Activated T-cell treated with anti-CD3 and anti-CD28 coated beads, Interleukin-2, amount 50 U/mL, for 24 hours (primary cell): ENCODE results near the gene SPRED1.

Experiments
- DNase-seq: peaks from one replicate; pipeline ENCODE4 v3.0.0-alpha.2; 2020
- H3K27ac Mint-ChIP-seq: 2 replicates; pipeline ENCODE4 v1.8.0; 2020; ENCODE audit warnings: mild to moderate bottlenecking, mixed read lengths
- H3K27me3 Mint-ChIP-seq: 2 replicates; pipeline ENCODE4 v1.8.0; 2020; ENCODE audit warnings: mixed read lengths
- H3K36me3 Mint-ChIP-seq: 2 replicates; pipeline ENCODE4 v1.8.0; 2020; ENCODE audit warnings: low read depth, mixed read lengths
- H3K4me1 Mint-ChIP-seq: 2 replicates; pipeline ENCODE4 v1.8.0; 2020; ENCODE audit warnings: low read depth, mixed read lengths
- H3K4me3 Mint-ChIP-seq: 2 replicates; pipeline ENCODE4 v1.8.0; 2020; ENCODE audit warnings: mild to moderate bottlenecking, moderate library complexity, mixed read lengths
- H3K9me3 Mint-ChIP-seq: 2 replicates; pipeline ENCODE4 v1.8.0; 2020; ENCODE audit warnings: mixed read lengths

Gene SPRED1

DNA sequence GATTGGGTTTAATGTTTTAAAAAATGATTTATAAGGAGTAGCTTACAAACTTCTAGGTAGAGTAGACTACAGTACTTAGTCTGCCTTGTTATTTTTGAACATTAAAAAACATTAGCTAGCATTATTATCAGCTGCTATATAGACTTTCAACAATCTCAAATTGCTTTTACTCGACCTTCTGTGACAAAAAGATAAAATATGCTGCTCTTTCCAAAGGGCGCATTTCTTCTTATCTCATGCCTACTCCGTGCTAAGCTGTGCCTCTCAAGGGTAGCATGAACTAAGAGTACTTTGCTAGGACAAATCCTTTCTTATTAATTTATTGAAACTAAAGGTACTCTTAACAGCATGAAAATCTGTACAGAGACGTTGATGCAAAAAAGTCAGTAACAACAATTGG lies 71.3 kb downstream of the SPRED1 start:
- Mint-ChIP-seq H3K27me3 (peaks cover 6% of the 10 kb centered on the region), H3K27ac (no peak overlapping the region), H3K36me3 (no peaks in the 10 kb centered on the region), H3K4me1 (peaks cover 3% of the 10 kb centered on the region), H3K9me3 (no peaks in the 10 kb centered on the region), H3K4me3 (no peak overlapping the region)
- no peak for DNase-seq

DNA sequence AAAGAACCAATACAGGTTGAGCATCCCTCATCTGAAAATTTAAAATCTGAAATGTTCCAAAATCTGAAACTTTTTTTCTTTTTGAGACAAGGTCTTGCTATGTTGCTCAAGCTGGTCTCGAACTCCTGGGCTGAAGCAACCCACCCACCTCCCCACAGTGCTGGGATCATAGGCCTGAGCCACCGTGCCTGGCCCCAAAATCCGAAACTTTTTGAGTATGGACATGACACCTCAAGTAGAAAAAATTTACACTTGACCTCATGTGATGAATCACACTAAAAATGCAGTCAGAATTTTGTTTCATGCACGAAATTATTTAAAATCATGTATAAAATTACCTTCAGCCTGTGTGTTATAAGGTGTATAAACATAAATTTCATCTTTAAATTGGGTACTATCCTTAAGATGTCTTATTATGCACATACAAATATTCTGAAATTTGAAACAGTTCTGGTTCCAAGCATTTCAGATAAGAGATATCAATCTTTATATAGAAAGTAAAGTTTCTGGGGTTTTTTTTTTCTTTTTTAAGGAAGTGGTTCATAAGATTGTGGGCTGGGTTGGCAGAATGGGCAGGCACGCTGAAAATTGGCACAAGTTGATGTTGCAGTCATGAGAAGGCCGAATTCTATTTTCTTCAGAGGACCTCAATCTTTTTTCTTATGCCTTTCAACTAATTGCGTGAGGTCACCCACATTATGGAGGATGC lies 72.5 kb downstream of the SPRED1 start:
- Mint-ChIP-seq H3K27ac (no peak overlapping the region), H3K9me3 (no peaks in the 10 kb centered on the region), H3K4me1 (peaks cover 3% of the 10 kb centered on the region), H3K36me3 (no peaks in the 10 kb centered on the region), H3K27me3 (peaks cover 8% of the 10 kb centered on the region), H3K4me3 (no peak overlapping the region)
- no peak for DNase-seq

- Mint-ChIP-seq H3K36me3 (no peaks in the 10 kb centered on the region), H3K4me1 (peaks cover 3% of the 10 kb centered on the region), H3K9me3 (no peaks in the 10 kb centered on the region), H3K27ac (no peak overlapping the region), H3K4me3 (no peak overlapping the region), H3K27me3 (peaks cover 6% of the 10 kb centered on the region)
- no peak for DNase-seq
These were observed 73.0 kb downstream of the SPRED1 start for GRCh38 chr15:38325648-38325990.

GRCh38 chr15:38332711-38333110 lies 80.1 kb downstream of the SPRED1 start:
- Mint-ChIP-seq H3K27me3 (peaks cover 6% of the 10 kb centered on the region), H3K4me3 (no peak overlapping the region), H3K4me1 (no peaks in the 10 kb centered on the region), H3K9me3 (no peaks in the 10 kb centered on the region), H3K36me3 (no peaks in the 10 kb centered on the region), H3K27ac (no peak overlapping the region)
- no peak for DNase-seq

DNA sequence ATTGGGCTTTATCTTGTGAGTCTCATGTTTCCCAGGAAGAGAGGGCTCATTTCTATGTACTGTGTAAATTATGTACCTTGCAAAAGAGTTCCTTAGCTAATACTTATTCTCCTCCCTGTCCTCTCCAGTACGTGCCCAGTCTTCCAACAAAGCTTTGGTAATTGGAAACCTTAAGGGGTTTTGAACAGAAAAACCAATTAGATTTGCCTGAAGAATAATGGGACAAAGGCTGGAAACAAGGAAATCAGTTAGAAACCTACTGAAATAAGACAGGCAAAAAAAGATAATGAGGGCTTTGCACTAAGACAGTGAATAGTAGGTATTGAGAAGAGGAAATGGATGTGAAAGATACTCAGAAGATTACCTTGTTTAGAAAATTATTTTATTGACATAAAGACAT lies 82.5 kb downstream of the SPRED1 start:
- no peaks in the 10 kb centered on the region for H3K9me3 Mint-ChIP-seq
- H3K36me3 Mint-ChIP-seq: no peaks in the 10 kb centered on the region
- no peak overlapping the region for H3K27ac Mint-ChIP-seq
- no peaks in the 10 kb centered on the region for H3K27me3 Mint-ChIP-seq
- H3K4me3 Mint-ChIP-seq: no peak overlapping the region
- no peaks in the 10 kb centered on the region for H3K4me1 Mint-ChIP-seq
- no peak for DNase-seq

GRCh38 chr15:38344351-38344750 lies 91.7 kb downstream of the SPRED1 start:
- Mint-ChIP-seq H3K9me3 (no peaks in the 10 kb centered on the region), H3K4me3 (no peak overlapping the region), H3K36me3 (no peaks in the 10 kb centered on the region), H3K4me1 (no peaks in the 10 kb centered on the region), H3K27me3 (peaks cover 8% of the 10 kb centered on the region), H3K27ac (no peak overlapping the region)
- no peak for DNase-seq

- no peak overlapping the region for H3K4me3 Mint-ChIP-seq
- no peak overlapping the region for H3K27ac Mint-ChIP-seq
- no peaks in the 10 kb centered on the region for H3K9me3 Mint-ChIP-seq
- H3K4me1 Mint-ChIP-seq: no peaks in the 10 kb centered on the region
- H3K27me3 Mint-ChIP-seq: peaks cover 4% of the 10 kb centered on the region
- H3K36me3 Mint-ChIP-seq: no peaks in the 10 kb centered on the region
- DNase-seq: no peak
These were observed 96.6 kb downstream of the SPRED1 start for GRCh38 chr15:38349251-38349650.

DNA sequence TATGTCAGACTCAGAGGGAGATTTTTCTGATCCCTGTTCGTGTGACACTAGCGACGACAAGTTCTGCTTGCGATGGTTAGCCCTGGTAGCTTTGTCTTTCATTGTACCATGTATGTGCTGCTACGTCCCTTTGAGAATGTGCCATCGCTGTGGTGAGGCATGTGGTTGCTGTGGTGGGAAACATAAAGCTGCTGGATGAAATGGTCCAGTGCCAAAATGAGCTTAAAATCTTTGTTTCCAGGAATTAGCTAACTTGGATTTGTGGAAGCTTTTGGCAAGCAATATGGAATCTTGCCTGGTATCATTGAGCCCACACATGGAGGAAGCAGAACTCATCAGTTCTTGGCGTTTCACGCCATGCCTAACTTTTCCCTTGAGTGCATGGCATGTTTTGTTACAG lies 98.8 kb downstream of the SPRED1 start:
- H3K27ac Mint-ChIP-seq: no peak overlapping the region
- H3K27me3 Mint-ChIP-seq: peaks cover 7% of the 10 kb centered on the region
- no peak overlapping the region for H3K4me3 Mint-ChIP-seq
- DNase-seq: no peak
- H3K36me3 Mint-ChIP-seq: no peaks in the 10 kb centered on the region
- no peaks in the 10 kb centered on the region for H3K4me1 Mint-ChIP-seq
- no peaks in the 10 kb centered on the region for H3K9me3 Mint-ChIP-seq

DNA sequence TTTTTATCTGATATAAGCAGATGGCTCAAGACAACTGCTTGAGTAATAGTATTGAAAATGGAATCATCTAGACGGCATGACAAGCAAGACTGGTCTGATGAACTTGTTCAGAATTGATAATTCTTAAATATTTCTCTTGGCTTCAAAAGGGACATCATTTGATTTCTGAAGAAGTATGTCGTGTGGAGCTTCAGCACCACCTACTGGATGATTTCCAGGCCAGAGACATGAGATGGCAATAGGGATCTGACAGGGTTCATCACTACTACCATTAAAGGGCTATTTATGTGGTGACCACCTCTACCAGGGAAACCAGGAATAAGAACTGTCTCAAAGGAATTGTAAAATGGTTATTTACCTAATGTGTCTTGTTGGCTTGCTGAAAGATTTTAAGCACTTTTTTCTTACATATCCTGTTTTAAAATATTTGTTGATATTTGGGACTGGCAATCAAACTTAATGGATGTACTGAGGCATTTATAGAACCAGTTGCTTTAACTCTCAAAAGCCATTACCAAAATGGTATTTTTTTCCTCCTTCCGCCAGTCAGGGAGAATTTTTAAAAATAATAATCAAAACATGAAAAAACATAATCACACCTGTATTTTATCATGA lies 101.8 kb downstream of the SPRED1 start:
- no peaks in the 10 kb centered on the region for H3K36me3 Mint-ChIP-seq
- no peak overlapping the region for H3K4me3 Mint-ChIP-seq
- peaks cover 9% of the 10 kb centered on the region for H3K27me3 Mint-ChIP-seq
- peak; percentile 54 for DNase-seq
- no peaks in the 10 kb centered on the region for H3K9me3 Mint-ChIP-seq
- H3K27ac Mint-ChIP-seq: no peak overlapping the region
- no peaks in the 10 kb centered on the region for H3K4me1 Mint-ChIP-seq

- Mint-ChIP-seq H3K4me1 (no peaks in the 10 kb centered on the region), H3K9me3 (no peaks in the 10 kb centered on the region), H3K27me3 (peaks cover 38% of the 10 kb centered on the region), H3K36me3 (no peaks in the 10 kb centered on the region), H3K27ac (no peak overlapping the region), H3K4me3 (no peak overlapping the region)
- no peak for DNase-seq
These were observed 109.7 kb downstream of the SPRED1 start for GRCh38 chr15:38362355-38362754.

DNA sequence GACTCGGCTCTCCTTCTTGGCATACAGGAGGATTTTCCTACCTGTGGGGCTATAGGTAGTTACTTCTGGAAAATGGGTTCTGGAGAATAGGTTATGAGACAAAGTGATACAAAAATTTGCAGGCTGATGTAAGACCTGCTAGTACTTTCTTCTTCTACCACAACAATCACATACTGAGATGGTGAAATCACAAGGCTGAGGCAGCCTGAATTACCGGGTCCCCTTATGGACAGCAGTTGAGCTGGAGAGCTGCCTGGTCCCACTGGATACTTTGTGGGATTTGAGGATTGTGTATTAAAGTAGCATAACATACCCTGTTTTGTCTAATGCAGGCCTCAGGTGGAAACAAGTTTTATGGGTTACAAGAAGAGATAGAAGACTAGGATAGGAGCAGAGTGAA lies 114.8 kb downstream of the SPRED1 start:
- no peak overlapping the region for H3K4me3 Mint-ChIP-seq
- no peaks in the 10 kb centered on the region for H3K36me3 Mint-ChIP-seq
- H3K27ac Mint-ChIP-seq: no peak overlapping the region
- no peaks in the 10 kb centered on the region for H3K9me3 Mint-ChIP-seq
- no peaks in the 10 kb centered on the region for H3K4me1 Mint-ChIP-seq
- peaks cover 23% of the 10 kb centered on the region for H3K27me3 Mint-ChIP-seq
- DNase-seq: no peak

DNA sequence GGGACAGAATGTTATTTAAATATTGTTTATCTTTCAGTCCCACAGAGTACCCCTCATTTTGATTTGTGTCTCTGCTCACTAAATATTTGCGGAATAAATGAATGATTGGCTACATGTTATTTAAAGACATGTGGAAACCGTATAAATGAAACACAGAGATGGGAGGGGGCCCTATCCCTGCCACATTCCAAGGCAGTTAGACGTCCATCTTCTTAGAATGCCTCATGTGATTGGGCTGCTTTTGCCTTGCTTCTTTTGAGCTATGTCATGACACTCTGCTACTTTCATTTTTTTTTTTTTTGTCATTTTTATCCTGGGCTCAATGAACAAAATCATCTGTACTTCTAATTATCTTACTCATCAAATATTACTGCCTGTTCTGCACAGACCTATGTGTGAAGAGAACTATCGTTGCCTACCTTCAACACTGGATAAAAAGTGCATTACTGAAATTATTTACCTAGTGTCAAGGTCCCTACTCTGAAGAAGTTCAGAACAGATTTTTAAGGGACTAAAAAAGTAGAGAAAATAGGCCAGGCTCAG lies 117.4 kb downstream of the SPRED1 start:
- no peaks in the 10 kb centered on the region for H3K36me3 Mint-ChIP-seq
- H3K4me3 Mint-ChIP-seq: no peak overlapping the region
- no peak for DNase-seq
- peaks cover 20% of the 10 kb centered on the region for H3K27me3 Mint-ChIP-seq
- H3K4me1 Mint-ChIP-seq: no peaks in the 10 kb centered on the region
- H3K27ac Mint-ChIP-seq: no peak overlapping the region
- no peaks in the 10 kb centered on the region for H3K9me3 Mint-ChIP-seq

DNA sequence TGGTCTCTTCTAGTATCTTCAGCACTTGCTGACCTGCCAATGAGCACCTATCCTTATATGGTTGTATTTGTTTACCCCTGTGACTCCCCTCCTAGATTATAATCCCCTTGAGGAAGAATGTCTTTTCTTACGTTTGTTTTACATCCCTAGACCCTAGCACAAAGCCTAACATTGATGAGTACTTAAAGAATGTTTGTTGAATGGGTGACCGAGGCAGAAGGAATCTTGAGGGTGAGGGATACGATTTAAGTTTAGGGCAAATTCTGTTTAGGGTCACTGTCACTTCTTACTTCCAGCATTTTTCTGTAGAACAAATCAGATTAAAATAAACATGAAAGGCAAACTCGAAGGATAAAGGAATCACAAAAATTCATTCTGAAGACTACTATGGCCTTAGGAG lies 120.4 kb downstream of the SPRED1 start:
- H3K27me3 Mint-ChIP-seq: peaks cover 22% of the 10 kb centered on the region
- H3K4me1 Mint-ChIP-seq: no peaks in the 10 kb centered on the region
- no peak overlapping the region for H3K4me3 Mint-ChIP-seq
- no peaks in the 10 kb centered on the region for H3K36me3 Mint-ChIP-seq
- no peak overlapping the region for H3K27ac Mint-ChIP-seq
- no peaks in the 10 kb centered on the region for H3K9me3 Mint-ChIP-seq
- no peak for DNase-seq

DNA sequence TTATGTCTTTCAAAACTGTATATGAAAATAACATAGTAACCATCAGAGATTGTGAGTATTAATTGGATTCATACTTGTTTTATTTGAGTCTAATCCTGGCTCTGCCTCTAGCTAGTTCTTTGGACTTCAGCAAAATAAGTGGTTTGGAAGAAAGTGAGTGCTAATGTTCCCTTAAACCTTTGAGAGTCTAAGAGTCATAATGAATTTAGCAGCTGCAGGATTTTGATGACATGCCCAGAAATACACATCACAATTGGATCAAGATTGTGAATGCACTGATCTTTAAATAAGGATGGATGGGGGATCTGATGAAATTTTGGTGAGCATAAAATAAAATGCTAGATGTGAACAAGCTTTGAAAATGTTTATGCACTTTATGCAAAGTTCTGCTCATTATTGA lies 121.4 kb downstream of the SPRED1 start:
- Mint-ChIP-seq H3K27me3 (peaks cover 32% of the 10 kb centered on the region), H3K9me3 (no peaks in the 10 kb centered on the region), H3K27ac (no peak overlapping the region), H3K4me1 (no peaks in the 10 kb centered on the region), H3K36me3 (no peaks in the 10 kb centered on the region), H3K4me3 (no peak overlapping the region)
- no peak for DNase-seq

DNA sequence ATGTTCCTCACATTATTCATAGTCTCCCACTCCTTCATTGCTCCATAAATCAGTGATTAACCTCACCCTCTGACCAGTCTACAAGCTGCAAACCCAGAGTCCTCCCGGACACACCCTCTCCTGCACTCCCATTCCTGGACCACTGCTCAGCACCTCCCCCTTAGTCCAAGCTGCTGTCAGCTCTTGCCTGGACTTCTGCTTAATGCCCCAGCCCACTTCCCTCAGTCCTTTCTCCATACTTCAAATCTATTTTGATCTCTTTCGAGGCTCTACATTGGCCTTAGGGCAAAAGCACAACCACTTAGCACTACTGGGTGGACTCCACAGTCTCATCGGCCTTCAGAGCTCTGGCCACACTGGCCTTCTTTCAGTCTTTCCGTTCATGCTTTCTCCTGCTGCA lies 121.9 kb downstream of the SPRED1 start:
- H3K4me3 Mint-ChIP-seq: no peak overlapping the region
- no peak overlapping the region for H3K27ac Mint-ChIP-seq
- peaks cover 38% of the 10 kb centered on the region for H3K27me3 Mint-ChIP-seq
- H3K9me3 Mint-ChIP-seq: no peaks in the 10 kb centered on the region
- no peaks in the 10 kb centered on the region for H3K36me3 Mint-ChIP-seq
- no peaks in the 10 kb centered on the region for H3K4me1 Mint-ChIP-seq
- DNase-seq: no peak
